ENCODE results near the gene MAPT.

DNA sequence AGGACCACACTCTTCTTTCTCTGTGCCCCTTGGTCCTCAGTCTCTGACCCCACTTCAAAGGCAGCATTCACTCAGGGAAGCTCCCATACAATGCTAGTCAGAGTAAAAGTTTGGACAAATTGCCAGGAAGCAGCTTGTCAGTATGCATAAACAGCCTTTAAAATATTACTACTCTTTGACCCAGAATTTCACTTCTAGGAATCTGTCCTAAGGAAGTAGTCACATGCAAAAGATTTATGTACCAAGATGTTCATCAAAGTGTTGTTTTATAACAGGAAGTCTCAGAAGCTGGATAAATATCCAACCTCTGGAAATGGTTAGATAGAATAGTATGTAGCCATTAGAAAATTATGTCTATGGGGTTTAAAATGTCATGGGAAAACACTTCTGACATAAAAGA lies 31.0 kb downstream of the MAPT start:
- TF ChIP-seq ZNF44 (CRISPR knock-in tag; IDR thresholded peaks at IDR 0.05) (no peak), CHD2 (IDR thresholded peaks at IDR 0.05; ENCODE audit: low read depth, low read length) (no peak)

Measured in HepG2 (cell line).